HEK293T (cell line): ENCODE data around the gene CHMP6.

Experiments
- CTCF ChIA-PET: fragments of 350-600 bp; formaldehyde crosslinking; extraction: SDS; loops from one replicate; lab custom pipeline; 2021; ENCODE audit warnings: antibody characterized with exemption, inconsistent platforms; lab: Yijun Ruan, JAX
- POLR2A ChIA-PET: fragments of 350-600 bp; formaldehyde crosslinking; extraction: SDS; loops from one replicate; lab custom pipeline; 2020; ENCODE audit warnings: antibody characterized with exemption, inconsistent platforms; lab: Yijun Ruan, JAX
- DNase-seq: peaks from one replicate; pipeline ENCODE4 v3.0.0; 2012; ENCODE audit warnings: mixed read lengths; ENCODE audit errors: extremely low spot score
- ARNT ChIP-seq: fragments of 450-650 bp; IDR thresholded peaks from 2 replicates; pipeline ENCODE4 v1.6.1; 2017; ENCODE audit warnings: mild to moderate bottlenecking
- BHLHE40 ChIP-seq: fragments of 450-650 bp; IDR thresholded peaks from 2 replicates; pipeline ENCODE4 v1.6.1; 2016; ENCODE audit warnings: mild to moderate bottlenecking, moderate library complexity, borderline replicate concordance
- CTBP1 ChIP-seq: fragments of 450-650 bp; IDR thresholded peaks from 2 replicates; pipeline ENCODE4 v1.6.1; 2016; ENCODE audit warnings: borderline replicate concordance
- ELF4 ChIP-seq: fragments of 450-650 bp; IDR thresholded peaks from 2 replicates; pipeline ENCODE4 v1.6.1; 2017; ENCODE audit warnings: antibody characterized with exemption
- FOXA1 ChIP-seq: fragments of 450-650 bp; IDR thresholded peaks from 2 replicates; pipeline ENCODE4 v1.6.1; 2016; ENCODE audit warnings: mild to moderate bottlenecking
- FOXK2 ChIP-seq: fragments of 450-650 bp; IDR thresholded peaks from 2 replicates; pipeline ENCODE4 v1.6.1; 2016; ENCODE audit warnings: mild to moderate bottlenecking
- FOXM1 ChIP-seq: fragments of 450-650 bp; IDR thresholded peaks from 2 replicates; pipeline ENCODE4 v1.6.1; 2017; ENCODE audit warnings: mild to moderate bottlenecking, borderline replicate concordance
- L3MBTL2 ChIP-seq: fragments of 450-650 bp; conservative IDR thresholded peaks from 2 replicates; pipeline ENCODE4 v1.6.1; 2016; ENCODE audit warnings: mild to moderate bottlenecking
- LEF1 ChIP-seq: fragments of 450-650 bp; IDR thresholded peaks from 2 replicates; pipeline ENCODE4 v1.6.1; 2017; ENCODE audit warnings: mild to moderate bottlenecking, borderline replicate concordance
- NFRKB ChIP-seq: fragments of 450-650 bp; IDR thresholded peaks from 2 replicates; pipeline ENCODE4 v1.6.1; 2016; ENCODE audit warnings: mild to moderate bottlenecking, moderate library complexity
- SP1 ChIP-seq: fragments of 450-650 bp; IDR thresholded peaks from 2 replicates; pipeline ENCODE4 v1.6.1; 2017
- SUZ12 ChIP-seq: fragments of 450-650 bp; IDR thresholded peaks from 2 replicates; pipeline ENCODE4 v1.6.1; 2016; ENCODE audit warnings: mild to moderate bottlenecking
- TARDBP ChIP-seq: fragments of 450-650 bp; IDR thresholded peaks from 2 replicates; pipeline ENCODE4 v1.6.1; 2016
- ZNF384 ChIP-seq: fragments of 450-650 bp; IDR thresholded peaks from 2 replicates; pipeline ENCODE4 v1.6.1; 2016
- TF ChIP-seq, protein P1 (sequence below): fragments of 450-650 bp; IDR thresholded peaks from 2 replicates; pipeline ENCODE4 v1.6.1; 2016

The CHMP6 gene

DNA sequence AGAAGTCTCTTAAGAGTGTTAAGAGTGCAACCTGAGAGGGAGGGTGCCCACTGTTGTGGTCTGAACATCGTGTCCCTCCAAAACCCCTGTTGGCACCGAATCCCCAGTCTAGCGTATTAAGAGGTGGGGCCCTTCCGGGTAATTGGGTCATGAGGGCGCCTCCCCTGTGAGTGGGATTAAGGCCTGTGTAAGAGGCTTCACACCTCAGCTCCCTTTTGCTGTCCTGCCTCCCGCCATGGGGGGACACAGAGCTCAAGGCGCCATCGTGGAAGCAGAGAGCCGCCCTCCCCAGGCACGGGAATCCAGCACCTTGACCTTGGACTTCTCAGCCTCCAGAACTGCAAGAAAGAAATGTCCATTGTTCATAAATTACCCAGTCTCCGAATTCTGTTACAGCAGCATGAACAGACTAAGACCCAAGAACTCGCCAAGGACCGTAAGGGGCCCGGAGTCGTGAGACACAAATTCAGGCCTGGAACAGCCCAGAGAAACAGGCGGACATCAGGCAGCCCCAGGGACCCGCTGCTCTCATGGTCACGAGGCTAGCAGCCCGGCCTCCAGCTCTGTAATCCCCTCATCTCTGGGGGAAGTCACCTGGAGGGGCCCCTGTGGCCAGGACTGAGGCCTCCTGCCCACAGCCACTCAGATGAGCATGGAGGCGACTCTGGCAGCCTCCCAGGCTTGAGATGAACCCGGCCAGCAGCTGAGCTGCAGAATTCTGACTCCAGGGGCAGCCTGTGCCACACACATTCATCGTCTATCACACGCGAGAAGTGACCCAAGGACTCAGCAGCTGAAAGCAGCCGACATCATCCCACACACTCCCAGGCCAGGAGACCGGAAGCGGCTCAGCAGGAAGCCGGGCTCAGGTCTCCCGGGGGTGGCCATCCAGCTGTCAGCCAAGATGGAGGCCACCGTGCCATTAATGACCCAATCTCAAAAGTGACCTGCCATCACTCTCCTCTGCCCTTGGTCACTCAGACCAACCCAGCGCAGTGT is 12.8 kb upstream of the CHMP6 start:
- TF ChIP-seq FOXM1 (no peak), CTBP1 (no peak)
- ChIA-PET CTCF (interaction anchor here (2.0 kb wide), 1 partner anchor 551 kb away, joined by 4 read pairs; no protein-coding TSS in a partner anchor), POLR2A (no interaction called here)
- DNase-seq, result no peak

- no peak for DNase-seq
- ChIA-PET POLR2A (no interaction called here), CTCF (interaction anchor here (2.0 kb wide), 1 partner anchor 552 kb away, joined by 4 read pairs; no protein-coding TSS in a partner anchor)
Observed at GRCh38 chr17:80979547-80980378, 11.9 kb upstream of the CHMP6 start.

DNA sequence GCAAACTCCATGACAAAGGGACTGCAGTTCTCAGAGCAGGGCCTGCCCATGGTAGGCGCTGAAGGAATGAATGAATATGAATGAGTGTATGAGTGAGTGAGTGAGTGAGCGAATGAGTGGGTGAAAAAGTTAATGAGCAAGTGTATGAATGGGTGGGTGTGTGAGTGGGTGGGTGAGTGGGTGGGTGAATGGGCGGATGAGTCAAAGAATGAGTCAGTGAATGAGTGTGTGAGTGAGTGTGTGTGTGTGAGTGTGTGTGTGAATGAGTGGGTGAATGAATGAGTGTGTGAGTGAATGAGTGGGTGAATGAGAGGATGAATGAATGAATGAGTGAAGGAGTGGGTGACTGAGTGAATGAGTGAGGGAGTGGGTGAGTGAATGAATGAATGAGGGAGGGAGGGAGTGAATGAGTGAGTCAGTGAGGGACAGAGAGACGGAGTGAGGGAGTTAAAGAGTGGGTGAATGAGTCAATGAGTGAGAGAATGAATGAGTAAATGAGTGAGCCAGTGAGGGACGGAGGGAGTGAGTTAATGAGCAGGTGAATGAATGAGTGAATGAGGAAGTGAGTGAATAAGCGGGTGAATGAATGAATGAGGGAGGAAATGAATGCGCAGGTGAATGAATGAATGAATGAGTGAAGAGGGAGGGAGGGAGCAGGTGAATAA is 11.1 kb upstream of the CHMP6 start:
- CTCF ChIA-PET, result interaction anchor here (0.6 kb wide), 1 partner anchor 165 kb away, joined by 4 read pairs; no protein-coding TSS in a partner anchor
- TF ChIP-seq FOXA1, result no peak
- no peak for TF ChIP-seq ELF4
- TF ChIP-seq FOXM1, result no peak
- TF ChIP-seq TARDBP, result peak; percentile 33; the same call in 1 of the 2 replicates
- TF ChIP-seq, protein P1, sequence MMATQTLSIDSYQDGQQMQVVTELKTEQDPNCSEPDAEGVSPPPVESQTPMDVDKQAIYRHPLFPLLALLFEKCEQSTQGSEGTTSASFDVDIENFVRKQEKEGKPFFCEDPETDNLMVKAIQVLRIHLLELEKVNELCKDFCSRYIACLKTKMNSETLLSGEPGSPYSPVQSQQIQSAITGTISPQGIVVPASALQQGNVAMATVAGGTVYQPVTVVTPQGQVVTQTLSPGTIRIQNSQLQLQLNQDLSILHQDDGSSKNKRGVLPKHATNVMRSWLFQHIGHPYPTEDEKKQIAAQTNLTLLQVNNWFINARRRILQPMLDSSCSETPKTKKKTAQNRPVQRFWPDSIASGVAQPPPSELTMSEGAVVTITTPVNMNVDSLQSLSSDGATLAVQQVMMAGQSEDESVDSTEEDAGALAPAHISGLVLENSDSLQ, result no peak
- TF ChIP-seq ZNF384, result no peak
- POLR2A ChIA-PET, result no interaction called here
- no peak for DNase-seq

More at GRCh38 chr17:80979547-80980378, 11.9 kb upstream of the CHMP6 start:
- TF ChIP-seq LEF1, result no peak
- no peak for TF ChIP-seq FOXK2
- TF ChIP-seq NFRKB, result no peak

DNA sequence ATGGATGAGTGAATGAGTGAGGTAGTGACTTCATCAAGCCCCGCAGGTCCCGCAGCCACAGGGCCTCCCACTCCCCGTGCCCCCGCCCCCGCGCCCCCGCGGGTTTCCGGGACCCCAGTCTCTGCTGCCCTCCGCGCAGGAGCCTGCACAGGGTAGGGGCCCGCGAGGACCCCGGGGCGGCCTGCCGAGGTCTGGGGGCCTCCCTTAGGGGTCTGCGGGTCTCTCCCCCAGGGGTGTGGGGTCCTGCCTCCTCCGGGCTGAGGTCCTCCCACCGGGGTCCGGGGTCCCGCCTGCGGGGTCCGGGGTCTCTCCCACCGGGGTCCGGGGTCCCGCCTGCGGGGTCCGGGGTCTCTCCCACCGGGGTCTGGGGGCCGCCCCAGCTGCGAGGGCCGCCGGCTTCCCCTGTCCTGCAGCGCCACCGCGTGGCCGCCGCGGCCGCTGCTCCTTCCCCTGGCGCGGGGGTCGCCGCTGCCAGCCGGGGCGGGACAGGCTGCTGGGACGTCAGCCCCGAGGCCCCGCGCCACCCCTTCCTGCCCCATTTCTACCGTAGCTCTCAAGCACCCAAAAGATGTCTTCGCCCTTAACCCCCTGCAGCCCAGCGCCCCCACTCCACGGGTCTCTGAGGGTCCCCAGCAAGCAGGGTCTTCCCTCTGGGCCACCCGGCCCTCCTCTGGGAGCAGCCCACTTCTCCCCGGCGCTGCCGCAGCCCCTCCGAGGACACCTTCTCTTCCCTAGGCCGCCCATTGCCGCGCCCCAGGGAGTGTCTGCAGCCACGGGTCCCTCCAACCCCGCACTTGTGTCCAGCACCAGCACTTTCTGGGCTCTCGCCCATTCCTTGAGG is 10.4 kb upstream of the CHMP6 start:
- ChIA-PET CTCF (interaction anchor here (0.6 kb wide), 1 partner anchor 164 kb away, joined by 4 read pairs; no protein-coding TSS in a partner anchor), POLR2A (no interaction called here)
- peak; percentile 88 for DNase-seq
- no peak for TF ChIP-seq ZNF384
- no peak for TF ChIP-seq ELF4
- TF ChIP-seq L3MBTL2, result no peak
- no peak for TF ChIP-seq FOXA1
- no peak for TF ChIP-seq BHLHE40

- TF ChIP-seq BHLHE40 (no peak), FOXA1 (no peak), SP1 (no peak), FOXM1 (no peak), NFRKB (no peak), L3MBTL2 (no peak), CTBP1 (no peak), TARDBP (no peak)
- POLR2A ChIA-PET, result no interaction called here
- DNase-seq, result no peak
- CTCF ChIA-PET, result no interaction called here
Observed at GRCh38 chr17:80981929-80982425, 9.7 kb upstream of the CHMP6 start.

DNA sequence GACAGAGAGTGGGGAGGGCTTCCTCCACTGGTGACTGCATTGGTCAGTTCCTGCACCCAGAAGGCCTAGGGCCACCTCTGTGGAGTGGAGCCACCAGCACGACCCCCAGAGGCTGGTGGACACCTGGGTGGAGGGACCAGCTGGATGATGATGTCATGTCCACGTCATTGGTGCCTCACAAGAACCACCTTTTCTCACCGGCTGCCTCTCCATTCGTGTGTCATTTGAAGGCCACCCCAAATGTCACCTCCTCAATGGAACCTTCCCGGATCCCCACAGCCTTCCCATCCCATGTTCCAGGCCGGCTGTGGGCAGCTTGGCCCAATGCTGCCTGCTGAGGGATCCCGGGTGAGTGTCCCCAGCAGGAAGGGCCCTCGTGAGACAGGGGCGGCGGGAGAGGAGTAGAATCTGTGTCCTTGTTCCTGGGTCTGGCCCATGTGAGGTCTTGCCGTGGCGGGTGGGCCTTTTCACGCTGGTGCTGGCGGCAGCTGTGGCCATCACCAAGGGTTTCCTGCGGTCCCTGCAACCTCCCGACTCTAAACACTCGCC is 9.1 kb upstream of the CHMP6 start:
- TF ChIP-seq ARNT, result no peak
- no peak for TF ChIP-seq BHLHE40
- no peak for TF ChIP-seq SP1
- no peak for TF ChIP-seq FOXK2
- no peak for TF ChIP-seq NFRKB
- no peak for TF ChIP-seq ZNF384
- TF ChIP-seq CTBP1, result no peak
- POLR2A ChIA-PET, result no interaction called here
- CTCF ChIA-PET, result no interaction called here
- DNase-seq, result no peak

- DNase-seq, result no peak
- CTCF ChIA-PET, result no interaction called here
- POLR2A ChIA-PET, result no interaction called here
- no peak for TF ChIP-seq FOXM1
- TF ChIP-seq SUZ12, result no peak
Observed at GRCh38 chr17:80983545-80983944, 8.1 kb upstream of the CHMP6 start.
